GM12878 (cell line): Measurements from ENCODE around the gene PLB1. TPM values are rescaled to one million over a fixed set of nuclear protein-coding genes. Genes with fewer than 3 reads are reported as not detected.

Experiments
- ATAC-seq: fragments of 200-7000 bp; cut with Tn5 transposase; 3 replicates; pipeline ENCODE4 v1.9.1; 2020; ENCODE audit warnings: mild to moderate bottlenecking, moderate library complexity
- BruUV-seq: library from RNA; stranded (reverse); fragments of 400-500 nt; replicated peaks from 2 replicates; lab custom pipeline; 2021; lab: Mats Ljungman, UMichigan
- CTCF ChIA-PET: fragments of 300-600 bp; sonication (Branson Sonifier 250); formaldehyde crosslinking; extraction: SDS; loops from one replicate; lab custom pipeline; 2021; ENCODE audit warnings: inconsistent platforms; lab: Yijun Ruan, JAX
- POLR2A ChIA-PET: fragments of 350-600 bp; formaldehyde crosslinking; extraction: SDS; loops from one replicate; lab custom pipeline; 2021; ENCODE audit warnings: inconsistent platforms; lab: Charles Lee
- RAD21 ChIA-PET: fragments of 300-600 bp; sonication (Branson Sonifier 250); formaldehyde crosslinking; loops from one replicate; lab custom pipeline; 2023; ENCODE audit warnings: antibody characterized with exemption; ENCODE audit not compliant: unreplicated experiment; lab: Charles Lee
- SMC1A ChIA-PET: fragments of 300-600 bp; sonication (Branson Sonifier 250); formaldehyde crosslinking; loops from one replicate; lab custom pipeline; 2023; ENCODE audit not compliant: unreplicated experiment, uncharacterized antibody; lab: Charles Lee
- DNase-seq: peaks from one replicate; pipeline ENCODE4 v3.0.0-alpha.2; 2011; ENCODE audit warnings: low read depth, low spot score
- FAIRE-seq: peaks from 3 replicates; lab custom pipeline; 2011; peaks lifted over from hg19 to GRCh38; lab: Jason Lieb, UNC
- H2AFZ ChIP-seq: 2 replicates; pipeline ENCODE4 v1.6.0; 2011; ENCODE audit warnings: low read depth, low read length, control low read depth; ENCODE audit not compliant: control insufficient read depth
- H3K27ac ChIP-seq: 2 replicates; pipeline ENCODE4 v1.5.1; 2011; ENCODE audit warnings: control low read depth; ENCODE audit not compliant: control insufficient read depth, insufficient read depth
- H3K27me3 ChIP-seq, 2 experiments: replicated peaks in 1 of 2; 2 replicates each; pipeline versions ENCODE4 v1.6.0 to v1.6.1; 2011; ENCODE audit warnings: low read length in 1 of 2; ENCODE audit not compliant: control insufficient read depth in 2 of 2, insufficient read depth in 2 of 2
- H3K36me3 ChIP-seq, 2 experiments: 2 replicates each; pipeline ENCODE4 v1.5.1; 2011; ENCODE audit warnings: low read length in 1 of 2; ENCODE audit not compliant: control insufficient read depth in 2 of 2, insufficient read depth in 2 of 2
- H3K4me1 ChIP-seq: 2 replicates; pipeline ENCODE4 v1.6.1; 2011; ENCODE audit warnings: mild to moderate bottlenecking, low read length, moderate library complexity, mixed read lengths; ENCODE audit not compliant: control insufficient read depth, insufficient read depth
- H3K4me2 ChIP-seq: 2 replicates; pipeline ENCODE4 v1.6.0; 2011; ENCODE audit warnings: control low read depth; ENCODE audit not compliant: control insufficient read depth, insufficient read depth
- H3K4me3 ChIP-seq: fragments of 200-600 bp; sonication (generic); 2 replicates; pipeline ENCODE4 v1.5.1; 2016
- H3K79me2 ChIP-seq: 2 replicates; pipeline ENCODE4 v1.6.0; 2011; ENCODE audit warnings: low read length; ENCODE audit not compliant: control insufficient read depth, insufficient read depth
- H3K9ac ChIP-seq: 2 replicates; pipeline ENCODE4 v1.8.0; 2011; ENCODE audit warnings: low read length, control low read depth, mixed read lengths; ENCODE audit not compliant: control insufficient read depth, insufficient read depth
- H3K9me3 ChIP-seq: replicated peaks from 3 replicates; pipeline ENCODE4 v1.5.1; 2011; ENCODE audit warnings: mild to moderate bottlenecking, low read length; ENCODE audit not compliant: control insufficient read depth, insufficient read depth
- H4K20me1 ChIP-seq: 2 replicates; pipeline ENCODE4 v1.6.0; 2011; ENCODE audit not compliant: control insufficient read depth, insufficient read depth
- ESRRA ChIP-seq: IDR thresholded peaks from 2 replicates; pipeline ENCODE4 v1.6.1; 2012; ENCODE audit warnings: mild to moderate bottlenecking, low read length, improper control_type of control experiment
- FOXK2 ChIP-seq: fragments of 450-650 bp; IDR thresholded peaks from 2 replicates; pipeline ENCODE4 v1.6.1; 2017; ENCODE audit warnings: mild to moderate bottlenecking, moderate library complexity
- NFXL1 ChIP-seq: fragments of 450-650 bp; IDR thresholded peaks from 2 replicates; pipeline ENCODE4 v1.6.1; 2017; ENCODE audit warnings: antibody characterized with exemption, mild to moderate bottlenecking, borderline replicate concordance
- NR2C1 ChIP-seq: fragments of 450-650 bp; IDR thresholded peaks from 2 replicates; pipeline ENCODE4 v1.6.1; 2017; ENCODE audit warnings: antibody characterized with exemption, mild to moderate bottlenecking, moderate library complexity
- RB1 ChIP-seq: fragments of 450-650 bp; formaldehyde crosslinking; IDR thresholded peaks from 2 replicates; pipeline ENCODE4 v1.6.1; 2017; ENCODE audit warnings: mild to moderate bottlenecking, borderline replicate concordance
- RBBP5 ChIP-seq: fragments of 200-600 bp; sonication (generic); conservative IDR thresholded peaks from 2 replicates; pipeline ENCODE4 v1.6.1; 2016
- SUZ12 ChIP-seq: fragments of 200-600 bp; sonication (generic); IDR thresholded peaks from one replicate; pipeline ENCODE4 v1.6.1; 2018; ENCODE audit warnings: antibody characterized with exemption, mild to moderate bottlenecking; ENCODE audit not compliant: unreplicated experiment
- TCF7 ChIP-seq: IDR thresholded peaks from 2 replicates; pipeline ENCODE4 v1.6.1; 2014; ENCODE audit warnings: antibody characterized with exemption, borderline replicate concordance
- ZNF274 ChIP-seq: IDR thresholded peaks from one replicate; pipeline ENCODE4 v1.8.0; 2011; ENCODE audit not compliant: insufficient read length, insufficient read depth
- WGBS: methylation state at CpG from one replicate; pipeline ENCODE4 v1.1.6; 2016; ENCODE audit warnings: low lambda C conversion rate; ENCODE audit not compliant: insufficient replicate concordance, insufficient coverage; ENCODE audit errors: missing lambda C conversion rate; 5-methylcytosine and 5-hydroxymethylcytosine counted together
- in situ Hi-C: fragments of 300-500 bp; cut with MboI; formaldehyde crosslinking; loops from 9 replicates; pipeline ENCODE4 v1.14.3; 2018; ENCODE audit warnings: mixed read lengths
- intact Hi-C: fragments of 100-400 bp; cut with micrococcal nuclease; formaldehyde crosslinking; loops from one replicate; pipeline ENCODE4 v1.14.2; 2022; ENCODE audit not compliant: unreplicated experiment
- polyA plus RNA-seq, 11 experiments: library from polyadenylated mRNA; depleted of rRNA in 4 of 11; unstranded in 6 of 11; stranded (reverse) in 5 of 11; fragments of >200 nt; fragmentation: Nextera tagmentation in 4 of 11; fragmentation: Illumina TruSeq in 1 of 11; extraction: Ambion mirVana in 4 of 11; extraction: Trizol in 1 of 11; gene quantifications; 1 replicate in 1 of 11; 2 replicates in 10 of 11; pipeline versions ENCODE4 v1.2.1 to v1.2.3, GENCODE V29; 2011 to 2016; ENCODE audit warnings: inconsistent platforms in 2 of 11, missing spikeins in 2 of 11, low read depth in 1 of 11
- total RNA-seq, 4 experiments: library from RNA; depleted of rRNA in 3 of 4; stranded (reverse); fragments of >200 nt in 3 of 4; fragmentation: Illumina TruSeq in 1 of 4; extraction: Trizol in 1 of 4; gene quantifications; 2 replicates each; pipeline versions ENCODE4 v1.2.1 to v1.2.3, GENCODE V29; 2013 to 2021
- TF ChIP-seq, protein P1 (sequence below): fragments of 450-650 bp; IDR thresholded peaks from 2 replicates; pipeline ENCODE4 v1.6.1; 2014; ENCODE audit warnings: mild to moderate bottlenecking

Gene PLB1
- total and polyA plus RNA-seq, 10 of the 15 experiments (the other 5 are each of a cell fraction or from before 2014, with no cell fraction given) = 0.03 to 0.49 (median 0.28) TPM

- POLR2A ChIA-PET = no interaction called here
- no peaks in the 10 kb centered on the region for H3K79me2 ChIP-seq
- H2AFZ ChIP-seq = no peak overlapping the region
- FAIRE-seq (no peak), ATAC-seq (no peak), DNase-seq (no peak)
- H3K36me3 ChIP-seq = no peaks in the 10 kb centered on the region
- no peak overlapping the region for H3K9ac ChIP-seq
- 60% methylated on average over 10 of the region's 10 CpGs for WGBS
- SMC1A ChIA-PET = no interaction called here
- H3K4me2 ChIP-seq = no peak overlapping the region
- CTCF ChIA-PET = no interaction called here
- H3K4me3 ChIP-seq = no peak overlapping the region
- H4K20me1 ChIP-seq = no peaks in the 10 kb centered on the region
- no peaks in the 10 kb centered on the region for H3K27me3 ChIP-seq
- in situ Hi-C loops (no loop called here), intact Hi-C loops (no loop called here)
- no TSS peak for BruUV-seq
- no peaks in the 10 kb centered on the region for H3K4me1 ChIP-seq
- no peak overlapping the region for H3K27ac ChIP-seq
- H3K9me3 ChIP-seq = no peaks in the 10 kb centered on the region
- no peak for TF ChIP-seq SUZ12
- TF ChIP-seq RB1 = no peak
- no peak for TF ChIP-seq ESRRA
- TF ChIP-seq RBBP5 = no peak
- no peak for TF ChIP-seq ZNF274
- no peak for TF ChIP-seq NR2C1
- TF ChIP-seq FOXK2 = no peak
- TF ChIP-seq NFXL1 = no peak
- no peak for TF ChIP-seq TCF7
- TF ChIP-seq, protein P1, sequence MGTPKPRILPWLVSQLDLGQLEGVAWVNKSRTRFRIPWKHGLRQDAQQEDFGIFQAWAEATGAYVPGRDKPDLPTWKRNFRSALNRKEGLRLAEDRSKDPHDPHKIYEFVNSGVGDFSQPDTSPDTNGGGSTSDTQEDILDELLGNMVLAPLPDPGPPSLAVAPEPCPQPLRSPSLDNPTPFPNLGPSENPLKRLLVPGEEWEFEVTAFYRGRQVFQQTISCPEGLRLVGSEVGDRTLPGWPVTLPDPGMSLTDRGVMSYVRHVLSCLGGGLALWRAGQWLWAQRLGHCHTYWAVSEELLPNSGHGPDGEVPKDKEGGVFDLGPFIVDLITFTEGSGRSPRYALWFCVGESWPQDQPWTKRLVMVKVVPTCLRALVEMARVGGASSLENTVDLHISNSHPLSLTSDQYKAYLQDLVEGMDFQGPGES = no peak
- RAD21 ChIA-PET = no interaction called here
Measured at GRCh38 chr2:28457237-28457636, 38.6 kb upstream of the PLB1 start.
